Stimulated activated CD8-positive, alpha-beta memory T cell treated with anti-CD3 and anti-CD28 coated beads, Interleukin-15, amount 100 ng/mL, for 48 hours (primary cell): ENCODE measurements around the gene NAT8L.

ENCODE experiments used
- DNase-seq, 2 donors: peaks; one replicate each; pipeline ENCODE4 v3.0.0-alpha.2; 2020; ENCODE audit warnings: low read depth in 2 of 2

Gene NAT8L

DNA sequence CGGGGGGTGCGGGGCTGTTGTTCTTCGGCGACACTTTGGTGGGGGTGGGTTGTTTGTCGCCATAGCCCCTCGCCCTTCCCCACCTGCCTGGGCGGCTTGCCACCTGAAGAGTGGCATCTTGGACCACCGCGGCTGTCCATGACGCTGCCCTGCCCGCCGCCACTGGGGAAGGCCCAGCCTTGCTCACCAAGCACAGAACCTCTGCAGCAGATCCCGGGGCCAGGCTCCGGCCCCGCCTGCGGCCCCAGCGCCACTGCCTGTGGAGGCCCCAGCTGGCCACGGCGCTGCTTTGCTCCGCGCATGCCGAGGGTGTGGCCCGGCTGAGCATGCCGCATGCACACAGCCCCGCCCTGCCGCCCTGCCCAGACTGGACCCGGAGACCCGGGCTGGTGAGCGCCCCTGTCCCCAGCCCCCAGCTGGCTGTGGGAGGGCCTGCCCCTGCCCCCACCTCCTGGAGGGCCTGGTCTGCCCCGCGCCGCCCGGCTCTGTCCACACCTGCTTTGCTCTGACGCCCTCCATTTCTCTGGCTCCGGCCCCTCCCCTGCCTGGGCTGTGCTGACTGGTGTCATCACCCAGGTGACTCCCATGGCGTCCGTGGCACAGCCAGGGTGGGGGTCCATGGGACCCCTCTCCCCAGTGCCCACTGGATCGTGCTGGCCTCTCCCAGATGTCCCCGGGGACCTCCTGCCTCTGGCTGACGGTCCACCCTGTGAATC, 5.3 kb downstream of the NAT8L start:
- no peak for DNase-seq

DNA sequence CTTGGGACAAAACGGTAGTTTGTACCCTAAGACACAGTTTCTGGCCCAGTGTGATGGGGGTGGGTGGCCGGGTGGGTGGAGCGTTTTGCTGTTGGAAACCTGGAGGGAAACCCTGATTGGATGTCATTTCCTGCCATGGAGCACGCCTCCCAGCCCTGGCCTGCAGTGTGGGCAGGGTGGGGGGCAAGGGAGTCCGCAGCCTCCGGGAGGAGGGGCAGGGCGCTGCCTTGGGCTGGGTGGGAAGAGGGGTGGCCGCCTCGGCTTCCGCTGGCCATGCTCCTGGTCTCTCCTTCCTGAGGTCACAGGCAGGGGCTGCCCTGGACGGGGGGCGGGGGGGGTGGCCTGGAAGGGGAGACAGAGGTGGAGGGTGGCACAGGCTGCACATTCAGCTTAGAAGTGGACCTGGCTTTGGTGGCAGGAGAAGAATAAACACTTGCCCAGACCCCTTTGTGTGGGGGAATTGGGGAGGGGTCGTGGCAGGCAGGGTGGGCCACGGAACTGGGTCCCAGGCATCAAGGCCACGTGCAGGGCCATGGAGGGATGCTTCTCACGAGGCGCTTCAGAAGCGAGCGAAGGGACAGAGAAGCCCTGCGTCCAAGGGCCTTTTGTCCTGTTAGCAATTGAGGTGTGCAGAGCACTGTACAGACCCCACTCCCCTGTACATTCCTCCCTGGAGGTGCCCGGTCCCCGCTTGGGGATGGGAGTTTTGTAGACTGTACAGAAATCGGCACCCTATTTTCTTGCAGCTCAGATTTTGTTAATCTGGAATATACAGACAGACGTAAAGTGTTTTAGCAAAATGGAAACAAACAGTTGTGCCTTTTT, 6.2 kb downstream of the NAT8L start:
- DNase-seq = no peak

DNA sequence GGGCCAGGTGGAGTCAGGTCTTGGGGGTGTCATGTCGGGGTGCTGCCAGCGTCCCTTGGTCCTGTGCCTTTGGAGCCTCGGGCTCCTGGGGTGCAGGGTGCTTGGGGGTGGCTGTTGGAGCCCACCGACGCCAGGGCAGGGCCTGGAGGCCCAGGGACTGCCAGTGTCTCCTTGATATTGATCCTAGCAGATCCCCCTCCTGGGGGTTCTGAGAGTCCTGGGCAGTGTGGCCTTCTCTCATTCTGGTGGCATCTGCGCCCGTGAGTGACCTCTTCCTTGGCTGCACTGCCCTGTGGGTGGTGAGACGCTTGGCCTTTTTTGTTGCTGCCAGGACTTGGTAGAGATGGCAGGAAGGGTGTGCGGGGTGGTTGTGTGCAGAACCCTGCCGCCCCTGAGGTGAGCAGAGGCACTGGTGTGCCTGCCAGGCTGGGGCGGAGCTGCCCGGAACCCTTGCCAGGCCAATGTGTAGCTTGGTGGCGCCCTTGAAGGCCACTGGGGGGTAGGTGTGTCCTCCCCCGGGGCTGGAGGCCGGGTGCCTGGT, 7.0 kb downstream of the NAT8L start:
- no peak for DNase-seq

DNA sequence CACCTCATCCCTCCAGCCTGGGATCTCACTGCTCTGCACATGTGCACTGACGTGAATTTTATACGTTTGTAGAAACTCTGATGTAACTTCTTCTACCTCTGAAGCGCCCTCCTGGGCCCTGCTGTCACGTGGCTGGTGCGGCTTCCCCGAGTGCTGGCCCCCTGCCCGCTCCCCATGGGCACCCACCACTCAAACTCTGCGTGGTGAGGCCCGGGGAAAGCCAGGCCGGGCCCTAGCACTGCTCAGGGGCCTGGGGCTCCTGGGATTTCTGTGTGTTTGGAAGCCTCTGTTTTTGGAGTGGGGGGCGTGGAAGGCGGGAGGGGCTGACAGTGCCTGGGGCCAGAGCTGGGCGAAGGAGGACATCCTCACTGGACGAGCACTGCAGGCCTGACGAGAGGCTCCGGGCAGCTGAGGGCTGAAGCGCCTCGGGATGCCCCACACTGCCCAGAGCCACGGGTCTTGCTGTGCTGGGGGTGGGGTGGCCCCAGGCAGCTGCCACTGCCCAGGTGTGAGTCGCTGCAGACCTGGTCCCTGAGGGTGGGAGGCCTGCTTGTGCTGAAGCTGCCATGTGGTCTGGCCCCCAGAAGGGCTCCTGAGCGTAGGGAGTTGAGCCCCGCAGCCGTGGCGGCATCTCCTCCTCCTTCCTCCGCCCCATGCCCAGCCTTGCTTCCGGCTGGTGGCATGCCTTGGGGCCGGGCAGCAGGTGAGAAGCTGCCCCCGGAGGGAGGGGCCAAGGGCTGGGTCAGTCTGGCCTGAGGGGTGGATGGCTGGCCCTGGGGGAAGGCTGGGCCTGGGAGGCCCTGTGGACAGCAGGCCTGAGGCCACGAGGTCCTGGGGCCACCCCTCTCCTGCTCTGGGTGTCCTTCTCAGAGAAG, 7.7 kb downstream of the NAT8L start:
- DNase-seq = no peak

DNA sequence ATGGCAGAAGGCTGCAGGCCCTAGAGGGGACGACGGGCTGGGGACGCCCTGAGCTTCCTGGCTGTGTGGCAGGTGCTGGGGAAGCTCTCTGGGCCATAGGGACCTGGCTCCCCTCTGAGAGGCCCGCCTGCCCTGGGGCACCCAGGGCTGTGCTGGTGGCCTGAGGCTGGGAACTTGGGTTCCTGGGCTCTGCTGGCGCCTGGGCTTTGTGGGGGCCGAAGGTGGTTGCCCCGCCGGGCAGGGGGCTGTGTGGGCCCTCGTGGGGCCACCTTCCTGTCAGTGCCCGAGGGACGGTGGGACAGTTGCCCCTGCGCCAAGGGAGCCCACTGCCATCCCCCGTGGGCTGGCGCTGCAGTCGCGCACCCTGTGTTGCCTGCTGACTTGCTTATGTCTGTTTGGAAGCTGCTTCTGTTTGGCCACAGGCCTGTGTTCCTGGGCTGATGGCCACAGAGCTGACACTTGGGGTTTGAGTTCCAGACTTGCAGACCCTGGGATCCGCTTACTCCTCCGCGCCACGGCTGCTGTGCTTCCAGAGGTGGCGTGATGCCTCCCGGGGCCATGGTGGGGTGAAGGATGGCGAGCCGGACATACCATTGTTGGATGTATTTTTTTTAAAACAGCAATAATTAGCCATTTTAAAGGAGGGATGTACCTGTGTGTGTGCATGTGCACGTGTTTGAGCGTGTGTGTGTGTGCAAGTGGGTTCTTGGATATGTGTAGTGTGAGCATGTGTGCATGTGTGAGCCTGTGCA, 8.5 kb downstream of the NAT8L start:
- no peak for DNase-seq

DNA sequence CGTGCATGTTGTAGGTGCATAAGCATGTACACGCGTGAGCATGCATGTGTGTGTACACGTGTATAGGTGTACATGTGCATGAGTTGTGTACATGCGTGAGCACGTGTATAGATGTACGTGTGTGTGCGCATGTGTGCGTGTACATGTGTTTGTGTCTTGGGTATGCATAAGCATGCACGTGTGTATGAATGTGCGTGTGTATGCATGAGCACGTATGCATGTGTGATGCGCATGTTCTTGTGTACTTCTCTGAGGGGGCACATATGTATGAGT, 9.0 kb downstream of the NAT8L start:
- DNase-seq = no peak

DNA sequence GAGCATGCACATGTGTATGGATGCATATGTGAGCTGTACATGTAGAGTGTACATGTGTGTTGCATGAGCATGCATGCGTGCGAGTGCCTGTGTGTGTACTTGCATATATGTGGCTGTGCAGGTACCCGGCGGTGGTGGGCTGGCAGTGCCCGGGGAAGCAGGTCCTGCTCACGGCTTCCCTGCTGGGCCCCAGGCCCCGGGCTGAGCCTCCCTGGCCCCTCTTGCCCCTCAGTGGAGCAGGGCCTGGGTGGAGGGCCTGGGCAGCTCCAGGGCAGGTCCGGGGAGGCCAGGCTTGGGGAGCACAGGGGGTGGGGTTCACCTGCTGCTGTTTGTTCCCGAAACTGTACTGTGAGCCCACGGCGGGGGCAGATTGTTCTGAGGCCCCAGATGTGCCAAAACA, 9.4 kb downstream of the NAT8L start:
- DNase-seq = no peak

DNA sequence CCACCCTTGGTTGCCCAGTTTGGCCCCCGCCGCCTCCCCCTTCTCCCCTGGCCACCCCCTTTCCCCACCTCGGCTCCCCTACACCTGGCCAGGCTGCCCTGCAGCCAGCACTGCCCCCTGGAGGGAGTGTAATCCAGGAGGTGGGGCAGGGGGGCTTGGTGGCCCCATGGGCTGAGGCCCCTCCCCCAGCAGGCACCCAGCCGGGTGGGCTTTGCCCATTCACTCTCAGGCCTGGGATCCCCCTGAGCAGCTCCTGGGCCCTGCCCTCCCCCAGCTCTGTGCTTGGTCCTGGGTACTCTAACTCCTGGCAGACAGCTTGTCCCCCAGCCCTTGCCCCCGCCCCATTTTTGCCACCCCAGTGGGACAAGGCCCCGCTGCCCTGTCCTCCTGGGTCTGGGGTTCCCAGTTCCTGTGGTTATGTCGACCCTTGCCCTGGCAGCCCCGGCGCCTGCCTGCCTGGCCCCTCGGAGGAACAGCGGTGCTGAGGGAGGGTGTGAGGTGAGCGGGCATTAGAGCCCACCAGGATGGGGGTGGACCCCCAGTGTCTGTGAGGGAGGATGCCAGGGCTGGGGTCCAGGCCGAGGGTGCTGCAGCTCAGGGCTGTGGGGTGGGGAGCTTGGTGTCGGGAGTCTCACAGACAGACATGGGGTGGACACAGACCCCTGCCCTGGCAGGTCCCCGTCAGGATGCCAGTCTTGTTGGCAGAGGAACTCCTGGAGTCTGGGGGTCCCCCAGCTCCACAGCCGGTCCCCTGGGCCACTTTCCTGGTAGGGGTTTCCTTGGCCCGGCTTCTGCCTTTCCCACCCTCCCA, 10.2 kb downstream of the NAT8L start:
- no peak for DNase-seq

DNA sequence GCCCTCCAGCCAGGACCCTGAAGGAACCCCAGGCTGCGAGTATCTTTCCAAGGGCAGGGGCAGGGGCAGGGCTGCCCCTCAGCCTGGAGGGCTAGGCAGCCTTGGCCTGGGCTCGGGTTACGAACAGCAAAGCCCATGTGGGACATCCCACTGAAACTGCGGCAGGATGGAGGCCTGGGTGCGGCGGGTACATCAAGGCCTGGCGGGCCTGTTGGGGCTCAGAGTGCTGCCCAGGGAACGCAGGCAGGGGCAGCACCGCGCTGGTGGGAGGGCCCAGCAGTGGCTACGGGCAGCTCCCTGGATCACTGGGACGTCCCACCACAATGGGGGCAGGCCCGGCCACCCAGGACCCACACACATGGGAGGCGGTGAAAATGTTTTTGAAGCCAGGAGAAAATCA, 10.9 kb downstream of the NAT8L start:
- no peak for DNase-seq

DNA sequence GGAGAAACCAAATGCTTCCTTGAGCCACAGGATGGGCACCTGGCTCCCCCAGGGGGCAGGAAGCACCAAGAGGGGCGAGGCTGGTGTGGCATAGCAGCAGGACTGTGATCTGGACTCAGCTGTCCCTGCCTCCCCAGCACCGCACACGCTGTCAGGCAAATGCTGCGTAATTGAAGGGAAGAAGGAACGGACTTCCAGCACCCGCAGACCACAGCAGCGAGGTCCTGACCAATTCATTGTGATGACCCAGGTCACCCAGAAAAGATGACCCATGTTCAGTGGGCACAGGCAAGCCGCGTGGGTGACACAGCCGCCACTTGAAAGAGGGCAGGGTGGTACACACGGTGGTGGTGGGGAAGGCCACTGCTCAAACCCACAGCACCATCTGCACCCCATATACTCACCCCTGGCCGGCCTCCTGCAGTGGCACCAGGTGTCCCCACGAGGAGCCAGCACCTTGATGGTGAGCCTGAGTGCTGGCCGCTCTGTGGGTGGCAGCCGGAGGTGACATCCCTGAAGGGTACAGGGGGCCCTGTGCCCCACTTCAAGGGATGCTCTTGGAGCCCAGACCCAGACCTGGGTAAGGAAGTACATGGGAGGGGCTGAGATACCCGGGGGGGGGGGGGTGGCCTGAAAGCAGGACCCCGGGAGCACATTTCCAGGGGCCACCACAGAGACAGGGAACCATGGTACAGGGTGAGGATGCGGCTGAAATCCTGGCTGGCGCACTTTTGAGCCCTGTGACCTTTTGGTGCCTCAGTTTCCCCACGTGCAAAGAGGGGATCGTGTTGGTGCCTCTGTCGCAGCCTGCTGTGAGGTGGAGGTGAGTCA, 11.5 kb downstream of the NAT8L start:
- DNase-seq = no peak

DNA sequence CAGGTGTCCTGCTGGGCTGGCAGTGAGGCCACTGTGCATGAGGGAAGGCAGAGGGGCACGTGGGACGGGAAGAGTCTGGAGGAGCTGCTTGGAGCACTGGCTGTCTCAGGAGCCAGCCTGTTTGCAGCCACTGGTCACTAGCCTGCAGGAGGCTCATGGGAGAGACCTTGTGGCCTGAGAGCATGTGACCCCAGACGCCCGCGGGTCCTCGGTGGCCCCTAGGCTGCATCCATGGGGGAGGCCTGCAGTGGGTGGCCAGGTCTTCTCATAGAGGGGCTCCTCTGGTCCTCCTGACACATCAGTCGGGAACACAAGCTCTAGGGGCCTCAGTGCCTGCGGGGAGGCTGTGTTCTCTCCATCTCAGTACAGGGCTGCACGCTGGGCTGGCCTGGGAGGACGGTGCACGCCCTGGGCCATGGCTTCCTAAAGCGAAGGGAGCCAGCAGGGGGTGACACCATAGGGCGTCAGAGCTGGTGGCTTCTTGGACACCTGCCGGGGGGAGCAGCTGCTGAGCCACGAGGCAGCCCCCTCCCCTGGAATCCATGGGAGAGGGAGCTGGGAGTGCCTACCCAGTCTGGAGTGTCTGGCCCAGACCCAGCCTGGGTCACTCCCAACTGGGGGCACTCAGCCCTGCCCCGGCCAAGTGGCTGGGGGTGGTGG, 12.3 kb downstream of the NAT8L start:
- no peak for DNase-seq

DNA sequence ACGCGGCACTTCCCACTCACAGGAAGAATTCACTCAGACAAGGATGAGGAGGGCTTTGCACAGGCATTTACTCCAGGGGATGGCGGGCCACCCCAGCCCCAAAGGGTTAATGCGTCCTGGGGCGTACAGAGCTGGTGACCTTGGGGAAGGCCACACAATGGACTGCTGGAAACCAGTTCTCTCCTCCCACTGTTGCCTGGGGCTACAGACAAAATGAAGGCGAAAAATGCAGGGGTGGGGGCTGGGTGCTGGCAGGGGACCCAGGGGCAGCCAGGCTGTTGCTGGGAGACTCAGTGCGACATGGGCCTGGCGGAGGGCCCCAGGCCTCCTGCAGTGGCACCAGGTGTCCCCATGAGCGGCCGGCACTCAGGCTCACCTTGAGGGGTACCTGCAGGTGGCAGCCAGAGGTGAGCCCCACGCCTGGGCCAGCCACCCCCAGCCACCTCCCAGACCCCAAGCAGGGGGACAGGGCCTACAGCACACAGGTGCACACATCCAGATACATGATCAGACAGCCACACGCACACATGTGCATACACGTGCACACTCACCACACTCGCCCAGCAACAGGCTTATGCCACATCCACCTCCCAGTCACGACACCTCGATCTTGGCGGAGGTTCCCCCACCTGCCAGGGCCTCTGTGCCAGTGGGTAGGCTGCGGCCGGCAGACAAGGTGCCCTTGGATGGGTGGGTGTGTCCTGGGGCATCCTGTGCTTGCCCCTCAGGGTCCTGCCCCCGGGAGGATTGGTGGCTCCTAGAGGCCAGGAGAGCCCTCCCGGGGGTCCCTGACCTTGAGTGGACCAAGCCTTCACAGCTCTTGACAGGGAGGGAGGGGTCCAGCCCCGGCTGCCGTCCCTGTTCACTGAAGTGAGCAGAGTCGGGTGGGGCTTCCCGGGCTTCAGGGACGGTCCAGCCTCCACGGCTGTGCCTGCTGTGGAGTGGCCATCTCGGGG, 13.1 kb downstream of the NAT8L start:
- no peak for DNase-seq

DNA sequence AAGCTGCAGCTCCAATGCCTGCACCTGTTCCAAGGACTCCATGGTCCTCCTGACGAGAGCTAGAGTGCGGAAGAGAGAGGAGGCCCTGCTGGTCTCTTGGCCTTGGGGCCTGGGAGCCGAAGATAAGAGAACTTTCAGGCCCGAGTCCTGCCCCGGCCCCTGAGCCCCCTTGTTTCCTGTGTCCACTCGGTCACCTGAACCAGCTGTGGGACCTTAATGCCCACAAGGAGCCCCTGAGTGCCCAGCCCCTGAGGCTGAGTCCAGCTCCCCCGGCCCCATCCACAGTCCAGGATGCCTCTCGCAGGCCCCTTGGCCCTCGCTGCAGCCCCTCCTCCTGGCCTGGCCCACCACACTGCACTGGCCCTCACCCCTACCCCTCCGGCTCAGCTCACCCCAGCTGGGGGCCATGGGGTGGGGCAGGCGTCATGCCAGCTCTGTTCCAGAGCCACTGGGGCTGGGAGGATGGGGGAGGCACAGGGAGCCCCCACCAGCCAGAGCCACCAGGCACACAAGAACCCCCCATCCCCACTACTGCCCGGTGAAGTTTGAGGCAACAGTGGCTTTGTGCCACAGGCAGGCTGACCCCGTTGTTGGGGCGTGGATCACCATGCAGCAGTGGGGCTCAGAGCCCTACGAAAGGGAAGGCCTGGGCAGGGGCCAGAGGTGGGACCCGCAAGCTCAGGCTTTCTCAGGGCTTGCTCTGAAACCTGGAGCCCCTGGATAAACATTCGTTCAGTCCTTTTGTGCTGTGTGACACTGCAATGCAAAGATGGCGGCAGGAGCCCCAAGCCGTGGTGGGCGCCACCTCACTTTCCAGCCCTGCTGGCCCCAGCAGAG, 14.1 kb downstream of the NAT8L start:
- DNase-seq = no peak

DNA sequence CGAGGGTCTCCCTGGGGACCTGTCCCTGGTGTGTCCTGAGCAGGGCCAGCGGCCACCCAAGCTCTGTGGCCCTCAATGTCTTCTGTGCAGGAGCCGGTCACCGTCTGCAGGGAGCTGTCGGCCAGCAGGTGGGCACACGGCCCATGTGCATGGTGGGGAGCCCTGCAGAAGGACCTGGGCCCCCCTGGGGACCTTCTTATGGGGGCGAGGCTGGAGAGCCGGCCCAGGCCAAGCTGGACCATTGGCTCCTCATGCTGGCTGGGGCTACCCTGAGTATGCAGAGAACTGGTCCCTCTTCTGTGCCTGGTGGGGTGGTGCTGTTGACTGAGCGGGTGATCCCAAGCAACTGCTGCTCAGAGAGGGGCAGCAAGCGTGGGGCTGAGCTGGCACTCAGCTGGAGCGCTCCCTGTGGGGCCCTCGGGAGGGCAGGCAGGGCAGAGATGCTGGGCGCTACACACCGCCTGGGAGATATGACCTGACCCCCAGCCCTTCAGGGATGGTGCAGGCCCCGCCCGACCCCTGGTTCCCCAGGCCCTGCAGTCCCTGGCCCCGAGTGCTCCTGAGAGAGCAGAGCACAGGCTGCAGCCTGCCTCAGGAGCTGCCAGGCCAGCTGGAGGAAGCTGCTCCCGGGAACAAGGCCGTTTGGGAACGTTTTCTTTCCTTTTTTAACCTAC, 14.8 kb downstream of the NAT8L start:
- no peak for DNase-seq

DNA sequence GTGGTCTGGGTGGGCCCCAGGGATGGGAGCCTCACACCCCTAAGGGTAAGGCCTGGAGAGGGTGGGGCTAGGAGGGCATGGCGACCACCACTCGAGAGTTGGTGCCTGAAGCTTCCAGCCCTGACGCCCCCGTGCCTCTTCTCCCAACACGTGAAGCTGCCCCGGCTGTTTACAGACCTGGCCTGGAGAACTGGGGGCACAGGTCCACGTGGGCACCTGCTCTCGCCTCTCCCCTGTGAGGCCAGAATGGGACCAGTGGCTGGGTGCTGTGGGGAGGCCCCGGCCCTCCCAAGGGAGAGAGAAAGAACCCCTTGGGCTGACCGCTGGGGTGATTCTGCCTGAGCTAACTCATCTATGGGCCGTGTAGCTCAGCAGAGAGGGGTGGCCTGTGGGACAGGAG, 15.5 kb downstream of the NAT8L start:
- DNase-seq = no peak

DNA sequence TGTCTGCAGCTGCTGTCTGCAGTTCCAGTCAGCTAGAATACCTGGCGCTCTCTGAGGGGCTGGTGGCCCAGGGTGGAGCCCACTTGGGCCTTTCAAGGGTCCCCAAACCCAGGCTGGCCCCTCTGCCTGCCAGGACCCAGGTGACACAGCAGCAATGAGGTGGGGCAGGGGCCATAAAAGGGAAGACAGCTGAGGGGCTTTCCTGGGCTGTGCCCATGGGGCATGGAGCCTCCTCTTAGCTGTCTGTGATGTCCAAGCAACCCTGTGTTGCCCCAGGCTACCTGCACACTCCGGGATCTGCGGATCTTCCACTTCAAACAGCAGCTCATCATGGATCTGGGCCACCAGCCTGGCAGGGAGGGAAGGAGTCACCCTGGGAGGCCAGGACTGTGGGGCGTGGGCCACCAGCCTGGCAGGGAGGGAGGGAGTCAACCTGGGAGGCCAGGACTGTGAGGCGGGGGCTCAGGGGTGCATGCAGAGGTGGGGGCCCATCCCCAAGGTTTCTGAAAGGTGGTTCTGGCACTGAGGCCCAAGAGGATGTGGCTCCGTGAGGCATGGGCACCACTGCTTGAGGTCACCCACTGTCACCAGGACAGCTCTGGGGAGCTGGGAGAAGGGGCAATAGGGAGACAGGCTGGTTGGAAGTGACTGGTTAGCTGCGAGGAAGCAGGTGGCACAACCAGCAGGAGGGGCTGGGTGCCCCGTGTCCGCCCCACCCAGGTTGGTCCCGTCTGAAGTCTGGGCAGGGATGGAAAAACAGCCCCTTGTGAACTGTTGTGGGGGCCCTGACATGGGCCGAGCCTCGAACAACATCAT, 16.3 kb downstream of the NAT8L start:
- no peak for DNase-seq
